Measurements from ENCODE around the gene CLSTN2. TPM values are rescaled to one million over a fixed set of nuclear protein-coding genes. Genes with fewer than 3 reads are reported as not detected.

The CLSTN2 gene
- total and polyA plus RNA-seq, 2 experiments from 2014 or later = 23.0 to 27.0 TPM

DNA sequence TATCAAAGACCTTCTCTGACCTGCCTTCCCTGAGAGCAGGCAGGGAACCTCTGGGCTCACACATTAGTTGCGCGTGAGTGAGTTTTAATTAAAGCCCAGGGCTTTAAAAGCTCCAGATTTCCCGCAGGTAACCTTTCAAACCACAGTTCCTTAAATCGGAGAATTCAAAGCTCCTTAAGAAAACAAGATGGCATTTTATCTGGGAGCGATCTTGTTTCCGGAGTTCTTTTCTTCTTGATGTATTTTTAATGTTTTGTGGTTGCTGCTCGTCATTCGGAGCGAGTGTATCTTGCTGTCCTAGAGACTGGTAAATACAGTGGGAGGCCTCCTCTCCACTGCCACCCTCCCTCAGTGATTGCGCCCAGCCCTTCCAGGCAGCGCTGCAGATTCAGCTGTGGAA, 284.3 kb downstream of the CLSTN2 start:
- WGBS (ENCODE audit: low lambda C conversion rate, missing lambda C conversion rate) = 78% methylated on average over 11 of the region's 11 CpGs
- Histone ChIP-seq H4K20me1 (ENCODE audit: insufficient read depth, poor library complexity, severe bottlenecking) (no peaks in the 10 kb centered on the region), H3K9me3 (ENCODE audit: low read depth) (no peaks in the 10 kb centered on the region), H2AFZ (no peak overlapping the region), H3K4me3 (no peak overlapping the region), H3K27ac (no peak overlapping the region), H3K9me2 (replicated peaks; ENCODE audit: insufficient read depth) (no peaks in the 10 kb centered on the region), H3K79me2 (no peaks in the 10 kb centered on the region), H3K36me3 (replicated peaks; ENCODE audit: insufficient read depth, low read depth) (no peaks in the 10 kb centered on the region), H3K4me2 (no peak overlapping the region), H3K27me3 (no peaks in the 10 kb centered on the region), H3K4me1 (ENCODE audit: insufficient read depth) (no peaks in the 10 kb centered on the region)
- TF ChIP-seq EZH2phosphoT487 (IDR thresholded peaks at IDR 0.05; ENCODE audit: low read depth, severe bottlenecking, unreplicated experiment) = no peak
- TF ChIP-seq EZH2 (IDR thresholded peaks at IDR 0.05; ENCODE audit: borderline replicate concordance) = no peak
- TF ChIP-seq, protein P1, sequence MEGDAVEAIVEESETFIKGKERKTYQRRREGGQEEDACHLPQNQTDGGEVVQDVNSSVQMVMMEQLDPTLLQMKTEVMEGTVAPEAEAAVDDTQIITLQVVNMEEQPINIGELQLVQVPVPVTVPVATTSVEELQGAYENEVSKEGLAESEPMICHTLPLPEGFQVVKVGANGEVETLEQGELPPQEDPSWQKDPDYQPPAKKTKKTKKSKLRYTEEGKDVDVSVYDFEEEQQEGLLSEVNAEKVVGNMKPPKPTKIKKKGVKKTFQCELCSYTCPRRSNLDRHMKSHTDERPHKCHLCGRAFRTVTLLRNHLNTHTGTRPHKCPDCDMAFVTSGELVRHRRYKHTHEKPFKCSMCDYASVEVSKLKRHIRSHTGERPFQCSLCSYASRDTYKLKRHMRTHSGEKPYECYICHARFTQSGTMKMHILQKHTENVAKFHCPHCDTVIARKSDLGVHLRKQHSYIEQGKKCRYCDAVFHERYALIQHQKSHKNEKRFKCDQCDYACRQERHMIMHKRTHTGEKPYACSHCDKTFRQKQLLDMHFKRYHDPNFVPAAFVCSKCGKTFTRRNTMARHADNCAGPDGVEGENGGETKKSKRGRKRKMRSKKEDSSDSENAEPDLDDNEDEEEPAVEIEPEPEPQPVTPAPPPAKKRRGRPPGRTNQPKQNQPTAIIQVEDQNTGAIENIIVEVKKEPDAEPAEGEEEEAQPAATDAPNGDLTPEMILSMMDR (IDR thresholded peaks at IDR 0.05; ENCODE audit: poor library complexity) = no peak
- DNase-seq (ENCODE audit: low spot score) = no peak

GRCh38 chr3:140219923-140220452, 285.0 kb downstream of the CLSTN2 start:
- Histone ChIP-seq H3K27ac (no peak overlapping the region), H2AFZ (no peak overlapping the region), H3K79me2 (no peaks in the 10 kb centered on the region), H3K27me3 (no peaks in the 10 kb centered on the region), H3K4me1 (ENCODE audit: insufficient read depth) (no peaks in the 10 kb centered on the region), H3K4me3 (no peak overlapping the region), H3K4me2 (no peak overlapping the region), H3K36me3 (replicated peaks; ENCODE audit: insufficient read depth, low read depth) (no peaks in the 10 kb centered on the region), H4K20me1 (ENCODE audit: insufficient read depth, poor library complexity, severe bottlenecking) (no peaks in the 10 kb centered on the region), H3K9me3 (ENCODE audit: low read depth) (no peaks in the 10 kb centered on the region), H3K9me2 (replicated peaks; ENCODE audit: insufficient read depth) (no peaks in the 10 kb centered on the region)
- no peak for DNase-seq (ENCODE audit: low spot score)
- WGBS (ENCODE audit: low lambda C conversion rate, missing lambda C conversion rate) = 90% methylated on average over 2 of the region's 2 CpGs
- TF ChIP-seq EZH2 (IDR thresholded peaks at IDR 0.05; ENCODE audit: borderline replicate concordance) (no peak), EZH2phosphoT487 (IDR thresholded peaks at IDR 0.05; ENCODE audit: low read depth, severe bottlenecking, unreplicated experiment) (no peak)
- TF ChIP-seq, protein P1 (IDR thresholded peaks at IDR 0.05; ENCODE audit: poor library complexity) = no peak

GRCh38 chr3:140223197-140223596, 288.2 kb downstream of the CLSTN2 start:
- Histone ChIP-seq H3K9me3 (ENCODE audit: low read depth) (no peaks in the 10 kb centered on the region), H2AFZ (no peak overlapping the region), H3K79me2 (no peaks in the 10 kb centered on the region), H3K4me2 (no peak overlapping the region), H3K36me3 (replicated peaks; ENCODE audit: insufficient read depth, low read depth) (no peaks in the 10 kb centered on the region), H3K27me3 (no peaks in the 10 kb centered on the region), H3K4me1 (ENCODE audit: insufficient read depth) (no peaks in the 10 kb centered on the region), H3K4me3 (no peak overlapping the region), H4K20me1 (ENCODE audit: insufficient read depth, poor library complexity, severe bottlenecking) (no peaks in the 10 kb centered on the region), H3K9me2 (replicated peaks; ENCODE audit: insufficient read depth) (no peaks in the 10 kb centered on the region), H3K27ac (no peak overlapping the region)
- DNase-seq (ENCODE audit: low spot score) = no peak
- TF ChIP-seq EZH2 (IDR thresholded peaks at IDR 0.05; ENCODE audit: borderline replicate concordance) (no peak), EZH2phosphoT487 (IDR thresholded peaks at IDR 0.05; ENCODE audit: low read depth, severe bottlenecking, unreplicated experiment) (no peak)
- TF ChIP-seq, protein P1 (IDR thresholded peaks at IDR 0.05; ENCODE audit: poor library complexity) = no peak
- 95% methylated on average over 4 of the region's 4 CpGs for WGBS (ENCODE audit: low lambda C conversion rate, missing lambda C conversion rate)

Data from hepatocyte (in vitro differentiated cells).